H9 (cell line): ENCODE measurements around the gene SCFD2. TPM values are rescaled to one million over a fixed set of nuclear protein-coding genes. Genes with fewer than 3 reads are reported as not detected.

Experiments used
- DNase-seq: peaks from one replicate; pipeline ENCODE4 v3.0.0-alpha.2; 2017
- H2AFZ ChIP-seq: one replicate; pipeline ENCODE4 v1.6.1; 2013; ENCODE audit warnings: mild to moderate bottlenecking, low read length, control low read depth, moderate library complexity
- H2AK5ac ChIP-seq: 2 replicates; pipeline ENCODE4 v1.6.1; 2013; ENCODE audit warnings: low read length, control low read depth, mixed read lengths; ENCODE audit not compliant: insufficient read length
- H2BK120ac ChIP-seq: one replicate; pipeline ENCODE4 v1.6.1; 2013; ENCODE audit warnings: low read depth, mild to moderate bottlenecking, low read length, control low read depth, inconsistent platforms; ENCODE audit not compliant: poor library complexity, severe bottlenecking
- H2BK12ac ChIP-seq: 2 replicates; pipeline ENCODE4 v1.6.1; 2013; ENCODE audit warnings: low read length, control low read depth, mixed read lengths, low read depth; ENCODE audit not compliant: insufficient read length
- H2BK15ac ChIP-seq: 2 replicates; pipeline ENCODE4 v1.6.1; 2013; ENCODE audit warnings: low read depth, low read length, control low read depth
- H2BK20ac ChIP-seq: one replicate; pipeline ENCODE4 v1.6.1; 2013; ENCODE audit warnings: low read depth, mild to moderate bottlenecking, low read length, control low read depth, inconsistent platforms; ENCODE audit not compliant: poor library complexity, severe bottlenecking
- H2BK5ac ChIP-seq: 2 replicates; pipeline ENCODE4 v1.6.1; 2013; ENCODE audit warnings: low read length, control low read depth, mixed read lengths; ENCODE audit not compliant: insufficient read length
- H3K14ac ChIP-seq: 2 replicates; pipeline ENCODE4 v1.6.1; 2013; ENCODE audit warnings: low read length, control low read depth; ENCODE audit not compliant: insufficient read depth
- H3K18ac ChIP-seq: 2 replicates; pipeline ENCODE4 v1.6.1; 2013; ENCODE audit warnings: low read depth, mild to moderate bottlenecking, mixed read lengths, low read length, control low read depth; ENCODE audit not compliant: insufficient read length
- H3K23ac ChIP-seq: 2 replicates; pipeline ENCODE4 v1.6.1; 2013; ENCODE audit warnings: low read length, control low read depth, mixed read lengths, low read depth; ENCODE audit not compliant: insufficient read length
- H3K23me2 ChIP-seq: 2 replicates; pipeline ENCODE4 v1.6.1; 2013; ENCODE audit warnings: low read depth, mild to moderate bottlenecking, mixed read lengths, low read length, control low read depth; ENCODE audit not compliant: insufficient read length, poor library complexity, severe bottlenecking
- H3K27ac ChIP-seq: 2 replicates; pipeline ENCODE4 v1.5.1; 2013; ENCODE audit warnings: low read length, control low read depth, mixed read lengths, low read depth; ENCODE audit not compliant: insufficient read length
- H3K27me3 ChIP-seq: 2 replicates; pipeline ENCODE4 v1.6.1; 2013; ENCODE audit warnings: low read length, control low read depth, inconsistent platforms; ENCODE audit not compliant: insufficient read depth
- H3K4ac ChIP-seq: 2 replicates; pipeline ENCODE4 v1.6.1; 2013; ENCODE audit warnings: low read depth, mild to moderate bottlenecking, control low read depth, inconsistent platforms, low read length, moderate library complexity
- H3K4me1 ChIP-seq: 2 replicates; pipeline ENCODE4 v1.6.1; 2013; ENCODE audit warnings: low read length, control low read depth, inconsistent platforms; ENCODE audit not compliant: insufficient read depth
- H3K4me2 ChIP-seq: 2 replicates; pipeline ENCODE4 v1.6.1; 2013; ENCODE audit warnings: low read length, control low read depth, mixed read lengths; ENCODE audit not compliant: insufficient read length, insufficient read depth
- H3K56ac ChIP-seq: 2 replicates; pipeline ENCODE4 v1.6.1; 2013; ENCODE audit warnings: low read depth, mild to moderate bottlenecking, mixed read lengths, low read length, control low read depth; ENCODE audit not compliant: insufficient read length
- H3K79me1 ChIP-seq: 2 replicates; pipeline ENCODE4 v1.6.1; 2013; ENCODE audit warnings: low read depth, mild to moderate bottlenecking, moderate library complexity, low read length, control low read depth, inconsistent platforms; ENCODE audit not compliant: insufficient read depth, poor library complexity, severe bottlenecking
- H3K79me2 ChIP-seq: 2 replicates; pipeline ENCODE4 v1.6.1; 2013; ENCODE audit warnings: low read length, control low read depth, inconsistent platforms; ENCODE audit not compliant: insufficient read depth
- H3K9ac ChIP-seq: 2 replicates; pipeline ENCODE4 v1.6.1; 2013; ENCODE audit warnings: low read length, control low read depth, mixed read lengths; ENCODE audit not compliant: insufficient read length; ENCODE audit errors: extremely low read depth
- H3K9me3 ChIP-seq: one replicate; pipeline ENCODE4 v1.6.1; 2013; ENCODE audit warnings: low read depth, low read length, inconsistent platforms; ENCODE audit not compliant: control insufficient read depth
- H3T11ph ChIP-seq: one replicate; pipeline ENCODE4 v1.6.1; 2013; ENCODE audit warnings: mild to moderate bottlenecking, low read length, control low read depth, inconsistent platforms
- H4K20me1 ChIP-seq: one replicate; pipeline ENCODE4 v1.6.1; 2013; ENCODE audit not compliant: control insufficient read depth, insufficient read length, insufficient read depth
- H4K5ac ChIP-seq: 2 replicates; pipeline ENCODE4 v1.6.1; 2013; ENCODE audit warnings: low read depth, mild to moderate bottlenecking, mixed read lengths, low read length, control low read depth; ENCODE audit not compliant: insufficient read length
- H4K8ac ChIP-seq: replicated peaks from 2 replicates; pipeline ENCODE4 v1.6.1; 2013; ENCODE audit warnings: low read length, control low read depth, mixed read lengths, low read depth; ENCODE audit not compliant: insufficient read length
- H4K91ac ChIP-seq: 2 replicates; pipeline ENCODE4 v1.6.1; 2013; ENCODE audit warnings: low read depth, mild to moderate bottlenecking, moderate library complexity, mixed read lengths, low read length, control low read depth; ENCODE audit not compliant: insufficient read length
- H3K27ac Mint-ChIP-seq, 3 experiments: 2 replicates in 2 of 3; 3 replicates in 1 of 3; pipeline ENCODE4 v1.8.0; 2020 to 2021; ENCODE audit warnings: mixed read lengths in 3 of 3, mild to moderate bottlenecking in 1 of 3, moderate library complexity in 1 of 3
- H3K27me3 Mint-ChIP-seq: 2 replicates; pipeline ENCODE4 v1.8.0; 2021; ENCODE audit warnings: low read depth, mild to moderate bottlenecking, moderate library complexity, mixed read lengths
- H3K36me3 Mint-ChIP-seq, 3 experiments: 2 replicates in 2 of 3; 3 replicates in 1 of 3; pipeline ENCODE4 v1.8.0; 2020 to 2021; ENCODE audit warnings: low read depth in 3 of 3, mixed read lengths in 3 of 3; ENCODE audit not compliant: insufficient read depth in 1 of 3
- H3K4me1 Mint-ChIP-seq, 2 experiments: 2 replicates each; pipeline ENCODE4 v1.8.0; 2020; ENCODE audit warnings: mixed read lengths in 2 of 2
- H3K4me3 Mint-ChIP-seq, 2 experiments: 2 replicates in 1 of 2; 3 replicates in 1 of 2; pipeline ENCODE4 v1.8.0; 2020 to 2021; ENCODE audit warnings: mild to moderate bottlenecking in 2 of 2, mixed read lengths in 2 of 2, moderate library complexity in 1 of 2
- H3K9me3 Mint-ChIP-seq, 2 experiments: 2 replicates in 1 of 2; 3 replicates in 1 of 2; pipeline ENCODE4 v1.8.0; 2020; ENCODE audit warnings: mild to moderate bottlenecking in 2 of 2, mixed read lengths in 2 of 2, moderate library complexity in 1 of 2
- CTCF ChIP-seq: fragments of 200-600 bp; sonication (generic); conservative IDR thresholded peaks from 3 replicates; pipeline ENCODE4 v1.8.0; 2021; ENCODE audit warnings: antibody characterized with exemption, mild to moderate bottlenecking
- WGBS: extraction: QIAGEN DNeasy Blood & Tissue Kit; methylation state at CpG from one replicate; pipeline ENCODE4 v1.1.7; 2013; ENCODE audit warnings: missing lambda C conversion rate, low lambda C conversion rate, mixed read lengths; ENCODE audit not compliant: insufficient read length; ENCODE audit errors: extremely low coverage; 5-methylcytosine and 5-hydroxymethylcytosine counted together
- total RNA-seq: library from RNA; stranded (reverse); gene quantifications from 2 replicates; pipeline ENCODE4 v1.2.1, GENCODE V29; 2021

SCFD2 gene
- total RNA-seq, 1 experiment from 2014 or later, result 10.1 TPM

- no CpG with 5 or more reads among the region's 2 CpGs for WGBS
- no peak overlapping the region for H2BK120ac ChIP-seq
- H3K36me3 Mint-ChIP-seq, result no peaks in the 10 kb centered on the region; a peak in 1 of 7 replicates
Measured at GRCh38 chr4:53367721-53368120, 1.9 kb upstream of the SCFD2 start.

More at GRCh38 chr4:53367721-53368120, 1.9 kb upstream of the SCFD2 start:
- Histone ChIP-seq H3K14ac (no peak overlapping the region), H3K9me3 (no peaks in the 10 kb centered on the region), H3K18ac (no peak overlapping the region), H3K79me1 (no peaks in the 10 kb centered on the region), H2BK5ac (no peak overlapping the region), H3T11ph (no peak overlapping the region), H2AK5ac (no peak overlapping the region), H3K4me2 (no peak overlapping the region), H3K79me2 (no peaks in the 10 kb centered on the region; the same call in 1 of the 2 replicates), H2BK12ac (no peak overlapping the region), H2BK20ac (no peak overlapping the region), H2BK15ac (no peak overlapping the region), H3K4me1 (no peaks in the 10 kb centered on the region), H3K23me2 (peaks cover 7% of the 10 kb centered on the region), H3K9ac (no peak overlapping the region), H4K20me1 (no peaks in the 10 kb centered on the region), H3K4ac (no peak overlapping the region), H4K91ac (no peak overlapping the region), H4K8ac (no peak overlapping the region), H3K27ac (no peak overlapping the region), H3K27me3 (no peaks in the 10 kb centered on the region), H3K56ac (no peak overlapping the region), H3K23ac (no peak overlapping the region), H4K5ac (no peak overlapping the region), H2AFZ (no peak overlapping the region)
- DNase-seq, result no peak
- no peak for TF ChIP-seq CTCF
- Mint-ChIP-seq H3K4me3 (no peak overlapping the region), H3K9me3 (peaks cover 4 to 7% of the 10 kb centered on the region in 2 experiments; a peak in 2 of 5 replicates), H3K27ac (no peak overlapping the region), H3K27me3 (peaks cover 63% of the 10 kb centered on the region), H3K4me1 (peaks cover 15 to 18% of the 10 kb centered on the region in 2 experiments)
